GM18870 (cell line): Measurements from ENCODE around the gene FABP6.
"Not testable (repeated sequence)": the region's sequence is repeated elsewhere in the genome, so short reads cannot be mapped to it uniquely, and the experiment has no call there.

Experiments used
- ATAC-seq: cut with Tn5 transposase; IDR thresholded peaks from one replicate; pipeline ENCODE4 v1.9.1; 2021; ENCODE audit warnings: moderate library complexity; ENCODE audit not compliant: unreplicated experiment

Gene FABP6

GRCh38 chr5:160219356-160219755, 9.9 kb upstream of the FABP6 start:
- ATAC-seq, result no peak

- ATAC-seq, result no peak
Measured at GRCh38 chr5:160221082-160221481, 8.2 kb upstream of the FABP6 start.

DNA sequence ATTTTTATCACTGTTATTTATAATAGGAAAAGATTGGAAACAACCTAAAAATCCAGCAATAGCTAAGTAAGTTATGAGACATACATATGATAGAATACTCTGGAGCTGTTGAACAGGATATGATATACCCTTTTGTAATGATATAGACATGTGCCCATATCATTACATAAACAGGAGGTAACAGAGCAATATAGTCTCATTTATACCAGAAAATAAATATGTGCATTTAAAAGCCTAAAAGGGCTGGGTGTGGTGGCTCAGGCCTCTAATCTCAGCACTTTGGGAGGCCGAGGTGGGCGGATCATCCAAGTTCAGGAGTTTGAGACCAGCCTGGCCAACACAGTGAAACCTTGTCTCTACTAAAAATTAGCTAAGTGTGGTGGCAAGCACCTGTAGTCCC, 2.3 kb upstream of the FABP6 start:
- no peak for ATAC-seq

- ATAC-seq, result peak; percentile 58
Measured at GRCh38 chr5:160230686-160231527, 1.6 kb downstream of the FABP6 start.

DNA sequence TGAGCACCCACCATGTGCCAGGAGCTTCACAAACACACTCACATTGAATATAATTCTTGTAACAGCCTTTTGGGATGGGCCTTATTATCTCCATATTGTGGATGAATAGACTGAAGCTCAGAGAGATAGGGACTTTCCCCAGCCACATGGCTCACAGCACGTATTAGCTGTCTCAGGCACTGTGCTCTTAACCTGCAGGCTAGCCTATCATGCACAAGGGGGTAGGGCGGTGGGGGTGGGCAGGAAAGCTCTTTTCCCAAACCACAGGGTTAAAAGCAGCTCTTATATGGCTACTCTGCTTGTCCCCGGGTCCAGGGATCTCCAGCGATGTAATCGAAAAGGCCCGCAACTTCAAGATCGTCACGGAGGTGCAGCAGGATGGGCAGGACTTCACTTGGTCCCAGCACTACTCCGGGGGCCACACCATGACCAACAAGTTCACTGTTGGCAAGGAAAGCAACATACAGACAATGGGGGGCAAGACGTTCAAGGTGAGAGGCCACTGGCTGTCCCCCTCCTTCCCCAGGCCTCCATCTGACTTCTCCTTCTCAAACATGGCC, 2.6 kb downstream of the FABP6 start:
- ATAC-seq, result no peak

DNA sequence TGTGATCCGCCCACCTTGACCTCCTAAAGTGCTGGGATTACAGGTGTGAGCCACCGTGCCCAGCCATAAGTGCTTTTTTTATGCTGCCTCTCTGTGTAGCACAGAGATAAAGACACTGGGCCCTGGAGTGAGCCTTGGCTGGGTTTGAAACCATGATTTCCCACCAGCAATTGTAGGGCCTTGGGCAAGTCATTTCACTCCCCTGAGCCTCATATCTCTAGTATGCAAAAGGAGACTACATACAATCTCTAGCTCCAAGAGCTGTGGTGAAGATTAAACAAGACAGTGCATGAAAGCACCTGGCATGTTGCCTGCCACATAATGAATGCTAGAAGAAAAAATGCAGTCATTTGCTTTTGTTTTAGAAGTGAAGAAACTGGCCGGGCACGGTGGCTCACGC, 3.9 kb downstream of the FABP6 start:
- ATAC-seq, result no peak

DNA sequence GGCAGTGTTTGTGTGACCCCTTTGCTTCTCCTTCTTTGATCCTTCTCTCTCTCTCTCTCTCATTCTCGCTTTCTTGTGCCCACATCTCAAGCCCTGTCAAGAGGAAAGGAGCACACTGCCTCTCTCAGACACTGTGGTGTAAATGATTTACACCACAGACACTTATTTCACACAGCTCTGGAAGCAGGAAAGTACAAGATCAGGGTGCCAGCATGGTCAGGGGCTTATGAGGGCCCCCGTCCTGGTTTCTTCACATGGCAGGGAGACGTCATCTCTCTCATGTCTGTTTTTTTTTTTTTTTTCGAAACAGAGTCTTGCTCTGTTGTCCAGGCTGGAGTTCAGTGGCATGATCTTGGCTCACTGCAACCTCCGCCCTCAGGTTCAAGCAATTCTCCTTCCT, 6.4 kb downstream of the FABP6 start:
- no peak for ATAC-seq

DNA sequence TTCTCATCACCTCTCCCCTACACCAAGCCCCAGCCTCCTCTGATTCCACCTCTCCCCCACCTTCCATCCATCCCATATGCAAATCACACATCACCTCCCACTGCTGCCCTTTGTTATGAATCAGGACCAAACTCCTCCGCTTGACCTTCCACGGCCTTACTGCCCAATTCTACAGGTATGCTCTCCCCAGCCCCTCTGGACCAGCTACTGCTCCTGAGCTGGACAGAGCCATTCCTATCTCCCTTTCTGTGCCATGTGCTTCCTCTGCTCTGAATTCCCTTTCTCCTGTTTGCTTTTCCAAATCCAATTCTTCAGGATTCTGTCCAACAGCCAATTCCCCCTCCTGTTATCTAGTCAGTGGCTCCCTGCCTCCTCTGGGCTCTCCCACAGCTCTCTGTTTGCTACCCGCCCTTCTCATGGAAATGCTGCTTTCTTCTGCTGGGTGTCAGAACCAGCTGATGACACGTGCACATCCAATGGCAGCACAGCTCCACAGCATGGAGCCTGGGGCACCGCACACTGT, 8.3 kb downstream of the FABP6 start:
- ATAC-seq, result no peak

- no peak for ATAC-seq
Measured at GRCh38 chr5:160240350-160240749, 11.0 kb downstream of the FABP6 start.

DNA sequence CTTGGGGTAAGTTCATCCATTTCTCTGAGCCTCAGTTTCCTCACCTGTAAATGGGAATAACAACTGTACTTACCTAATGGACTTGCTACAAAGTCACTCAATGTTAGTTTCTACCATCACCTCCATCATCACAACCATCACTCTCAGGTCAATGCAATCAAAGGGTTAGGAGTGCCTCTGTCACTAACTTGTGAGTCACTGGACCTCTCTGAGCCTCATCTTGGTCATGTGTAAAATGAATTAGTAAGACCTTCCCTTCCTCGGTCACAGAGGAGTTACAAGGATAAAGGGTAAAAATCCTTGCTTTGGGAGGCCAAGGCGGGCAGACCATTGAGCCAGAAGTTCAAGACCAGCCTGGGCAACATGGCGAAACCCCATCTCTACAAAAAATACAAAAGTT, 12.8 kb downstream of the FABP6 start:
- ATAC-seq, result no peak

DNA sequence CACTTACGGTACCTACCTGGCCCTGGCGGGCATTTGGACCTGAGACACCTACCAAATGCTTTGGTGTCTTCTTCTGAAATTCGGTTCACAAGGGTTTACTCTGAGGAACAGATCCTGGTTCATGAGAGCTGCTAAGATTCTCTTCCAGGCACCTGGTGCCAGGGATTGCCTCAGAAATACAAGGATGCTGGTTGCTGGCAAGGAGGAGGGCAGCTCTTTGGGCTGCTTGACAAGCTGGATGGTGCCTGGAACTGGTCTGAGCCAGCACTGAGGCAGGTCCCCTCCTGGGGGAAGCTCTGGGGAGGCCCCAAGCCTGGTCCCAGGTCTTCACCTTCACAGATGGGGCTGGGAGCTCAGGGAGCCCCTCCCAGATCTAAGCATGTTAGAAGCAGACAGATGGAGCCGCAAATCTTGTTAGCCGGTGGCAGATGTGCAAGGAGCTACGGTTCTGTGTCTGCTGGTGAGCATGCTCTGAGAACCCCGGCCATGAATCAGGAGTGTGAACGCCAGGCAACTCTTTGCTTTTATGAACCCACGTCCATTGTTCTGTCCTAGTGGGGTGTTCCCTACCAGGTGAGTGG, 16.3 kb downstream of the FABP6 start:
- no peak for ATAC-seq

GRCh38 chr5:160249570-160249969, 20.3 kb downstream of the FABP6 start:
- ATAC-seq, result not testable (repeated sequence)

DNA sequence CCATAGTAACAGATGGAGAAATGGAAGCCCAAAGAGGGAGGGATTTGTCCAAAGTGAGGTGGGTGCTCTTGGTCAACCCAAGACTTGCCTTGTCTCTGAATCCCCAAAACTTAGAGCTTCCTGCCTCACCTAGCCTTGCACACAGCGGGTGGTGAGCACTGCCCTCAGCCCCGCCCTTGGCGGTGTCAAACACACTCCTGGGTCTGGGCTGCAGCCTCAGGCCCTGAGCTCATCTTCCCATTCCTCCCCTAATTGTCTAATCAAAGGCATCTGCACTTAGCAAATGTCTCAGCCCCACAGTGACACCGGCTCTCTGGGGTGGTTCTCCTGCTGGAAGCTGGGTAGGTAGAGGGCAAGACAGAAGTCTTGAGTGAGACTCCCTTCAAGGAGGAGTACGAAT, 20.9 kb downstream of the FABP6 start:
- no peak for ATAC-seq

DNA sequence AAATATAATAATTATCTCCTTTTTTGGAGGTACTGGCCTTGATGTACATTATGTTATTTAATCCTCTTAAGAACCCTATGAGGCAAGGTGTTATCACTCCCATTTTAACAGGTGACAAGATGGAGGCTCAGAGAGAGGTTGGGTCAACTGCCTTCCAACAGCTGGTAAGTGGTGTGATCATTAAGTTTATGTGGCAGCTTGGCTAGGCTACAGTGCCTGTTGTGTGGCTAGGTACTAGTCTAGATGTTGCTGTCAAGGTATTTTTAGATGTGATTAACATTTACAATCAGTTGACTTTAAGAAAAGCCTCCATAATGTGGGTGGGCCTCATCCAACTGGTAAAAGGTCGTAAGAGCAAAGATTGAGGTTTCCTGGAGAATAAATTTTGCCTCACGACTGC, 21.5 kb downstream of the FABP6 start:
- ATAC-seq, result no peak

- no peak for ATAC-seq
Measured at GRCh38 chr5:160251406-160252155, 22.3 kb downstream of the FABP6 start.

DNA sequence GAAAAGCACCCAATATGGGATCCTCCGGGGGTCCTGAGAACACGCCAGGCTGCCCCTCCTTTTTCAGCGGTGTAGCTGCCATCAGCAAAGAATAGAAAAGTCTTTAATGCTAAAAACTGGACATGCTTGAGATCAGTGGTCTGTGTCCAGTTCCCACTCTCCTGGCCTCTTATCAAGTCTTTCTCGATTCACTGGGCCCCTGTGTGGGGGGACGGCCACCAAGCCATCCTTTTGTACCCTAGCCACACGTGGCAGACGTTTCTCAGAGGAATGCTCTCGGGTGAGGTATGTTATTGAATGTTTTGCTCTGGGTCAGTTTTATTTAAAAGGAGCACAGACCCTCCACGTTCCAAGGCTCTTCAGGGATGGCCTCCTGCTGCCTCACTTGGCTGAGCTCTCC, 23.6 kb downstream of the FABP6 start:
- no peak for ATAC-seq

- ATAC-seq, result no peak
Measured at GRCh38 chr5:160253441-160253840, 24.1 kb downstream of the FABP6 start.

GRCh38 chr5:160254706-160255105, 25.4 kb downstream of the FABP6 start:
- no peak for ATAC-seq

GRCh38 chr5:160259341-160259740, 30.0 kb downstream of the FABP6 start:
- no peak for ATAC-seq

DNA sequence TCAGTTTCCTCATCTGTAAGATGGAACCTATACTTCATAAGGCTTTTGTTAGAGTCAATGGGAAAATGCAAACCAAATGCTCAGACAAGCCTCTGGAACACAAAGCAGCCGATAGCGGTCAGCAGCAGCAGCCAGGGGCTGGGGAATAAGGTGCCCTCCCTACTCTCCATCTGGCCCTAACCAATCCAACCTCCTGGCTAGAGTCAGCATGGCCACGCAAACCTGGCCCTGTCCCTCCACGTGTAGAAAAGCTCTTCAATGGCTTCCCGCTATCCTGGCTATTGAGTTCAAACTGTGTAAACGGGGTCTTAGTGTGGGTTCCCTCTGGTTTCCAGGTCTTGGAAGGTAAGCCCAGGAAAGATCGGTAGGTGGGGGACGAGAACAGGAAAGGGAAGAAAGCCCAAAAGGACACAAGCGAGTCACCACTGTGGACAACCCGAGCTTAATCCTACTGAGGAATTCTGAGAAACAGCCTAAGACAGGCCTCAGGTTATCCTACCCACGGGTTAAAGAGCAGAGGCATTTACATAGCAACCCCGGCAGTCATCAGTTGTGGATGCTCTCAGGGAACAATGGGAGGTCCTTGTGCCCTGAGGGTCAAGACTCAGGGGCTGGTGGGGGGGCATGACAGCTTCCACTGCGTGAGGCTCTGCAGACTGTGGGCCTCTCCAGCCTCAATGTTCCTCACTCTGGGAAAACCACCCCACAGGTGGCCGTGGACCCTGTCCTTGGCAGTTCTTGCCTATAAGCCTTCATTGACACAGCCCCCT, 30.9 kb downstream of the FABP6 start:
- ATAC-seq, result no peak
